ENCODE data around the gene TIMM9. TPM values are rescaled to one million over a fixed set of nuclear protein-coding genes. Genes with fewer than 3 reads are reported as not detected.

The TIMM9 gene
- polyA plus RNA-seq, 1 of the 3 experiments (the other 2 are of a cell fraction): 17.9 TPM

- no peaks in the 10 kb centered on the region for H4K20me1 ChIP-seq (ENCODE audit: insufficient read depth)
- WGBS (ENCODE audit: low lambda C conversion rate): 88% methylated on average over 2 of the region's 2 CpGs
- no peaks in the 10 kb centered on the region for H3K9me3 ChIP-seq
Observed at GRCh38 chr14:58390830-58391229, 36.5 kb downstream of the TIMM9 start.

GRCh38 chr14:58376791-58377190 lies 50.5 kb downstream of the TIMM9 start:
- no peak for DNase-seq
- POLR2A ChIA-PET: no interaction called here
- Histone ChIP-seq H3K9ac (no peak overlapping the region), H3K4me1 (ENCODE audit: control insufficient read depth in 1 of 2, insufficient read depth in 2 of 2, low read depth in 1 of 2, low read length in 1 of 2) (no peaks in the 10 kb centered on the region), H2AFZ (ENCODE audit: low read depth) (no peak overlapping the region), H3K27ac (ENCODE audit: low read depth in 2 of 2, low read length in 1 of 2) (no peak overlapping the region), H3K27me3 (ENCODE audit: insufficient read depth) (no peaks in the 10 kb centered on the region), H3K4me3 (ENCODE audit: low read depth in 2 of 2, low read length in 1 of 2) (no peak overlapping the region), H3K36me3 (replicated peaks in 1 of 2; ENCODE audit: control insufficient read depth in 1 of 2, insufficient read depth in 2 of 2, low read length in 1 of 2) (peaks cover 26 to 70% of the 10 kb centered on the region in 2 experiments), H4K20me1 (ENCODE audit: insufficient read depth) (no peaks in the 10 kb centered on the region), H3K79me2 (ENCODE audit: insufficient read depth) (no peaks in the 10 kb centered on the region), H3K9me3 (no peaks in the 10 kb centered on the region), H3K4me2 (no peak overlapping the region), H3F3A (replicated peaks; ENCODE audit: insufficient read depth) (no peaks in the 10 kb centered on the region), H3K9me2 (no peaks in the 10 kb centered on the region)
- CTCF ChIA-PET: interaction anchor here (0.9 kb wide), 1 partner anchor 14 kb away, joined by 3 read pairs; no protein-coding TSS in a partner anchor
- TF ChIP-seq MXI1 (IDR thresholded peaks at IDR 0.05; ENCODE audit: low read depth, low read length) (no peak), POLR2AphosphoS5 (IDR thresholded peaks at IDR 0.05; ENCODE audit: low read depth, low read length) (no peak), NRF1 (IDR thresholded peaks at IDR 0.05; ENCODE audit: low read depth, low read length) (no peak)
- TF ChIP-seq, protein P1, sequence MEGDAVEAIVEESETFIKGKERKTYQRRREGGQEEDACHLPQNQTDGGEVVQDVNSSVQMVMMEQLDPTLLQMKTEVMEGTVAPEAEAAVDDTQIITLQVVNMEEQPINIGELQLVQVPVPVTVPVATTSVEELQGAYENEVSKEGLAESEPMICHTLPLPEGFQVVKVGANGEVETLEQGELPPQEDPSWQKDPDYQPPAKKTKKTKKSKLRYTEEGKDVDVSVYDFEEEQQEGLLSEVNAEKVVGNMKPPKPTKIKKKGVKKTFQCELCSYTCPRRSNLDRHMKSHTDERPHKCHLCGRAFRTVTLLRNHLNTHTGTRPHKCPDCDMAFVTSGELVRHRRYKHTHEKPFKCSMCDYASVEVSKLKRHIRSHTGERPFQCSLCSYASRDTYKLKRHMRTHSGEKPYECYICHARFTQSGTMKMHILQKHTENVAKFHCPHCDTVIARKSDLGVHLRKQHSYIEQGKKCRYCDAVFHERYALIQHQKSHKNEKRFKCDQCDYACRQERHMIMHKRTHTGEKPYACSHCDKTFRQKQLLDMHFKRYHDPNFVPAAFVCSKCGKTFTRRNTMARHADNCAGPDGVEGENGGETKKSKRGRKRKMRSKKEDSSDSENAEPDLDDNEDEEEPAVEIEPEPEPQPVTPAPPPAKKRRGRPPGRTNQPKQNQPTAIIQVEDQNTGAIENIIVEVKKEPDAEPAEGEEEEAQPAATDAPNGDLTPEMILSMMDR (IDR thresholded peaks at IDR 0.05): no peak
- TF ChIP-seq, protein P2, sequence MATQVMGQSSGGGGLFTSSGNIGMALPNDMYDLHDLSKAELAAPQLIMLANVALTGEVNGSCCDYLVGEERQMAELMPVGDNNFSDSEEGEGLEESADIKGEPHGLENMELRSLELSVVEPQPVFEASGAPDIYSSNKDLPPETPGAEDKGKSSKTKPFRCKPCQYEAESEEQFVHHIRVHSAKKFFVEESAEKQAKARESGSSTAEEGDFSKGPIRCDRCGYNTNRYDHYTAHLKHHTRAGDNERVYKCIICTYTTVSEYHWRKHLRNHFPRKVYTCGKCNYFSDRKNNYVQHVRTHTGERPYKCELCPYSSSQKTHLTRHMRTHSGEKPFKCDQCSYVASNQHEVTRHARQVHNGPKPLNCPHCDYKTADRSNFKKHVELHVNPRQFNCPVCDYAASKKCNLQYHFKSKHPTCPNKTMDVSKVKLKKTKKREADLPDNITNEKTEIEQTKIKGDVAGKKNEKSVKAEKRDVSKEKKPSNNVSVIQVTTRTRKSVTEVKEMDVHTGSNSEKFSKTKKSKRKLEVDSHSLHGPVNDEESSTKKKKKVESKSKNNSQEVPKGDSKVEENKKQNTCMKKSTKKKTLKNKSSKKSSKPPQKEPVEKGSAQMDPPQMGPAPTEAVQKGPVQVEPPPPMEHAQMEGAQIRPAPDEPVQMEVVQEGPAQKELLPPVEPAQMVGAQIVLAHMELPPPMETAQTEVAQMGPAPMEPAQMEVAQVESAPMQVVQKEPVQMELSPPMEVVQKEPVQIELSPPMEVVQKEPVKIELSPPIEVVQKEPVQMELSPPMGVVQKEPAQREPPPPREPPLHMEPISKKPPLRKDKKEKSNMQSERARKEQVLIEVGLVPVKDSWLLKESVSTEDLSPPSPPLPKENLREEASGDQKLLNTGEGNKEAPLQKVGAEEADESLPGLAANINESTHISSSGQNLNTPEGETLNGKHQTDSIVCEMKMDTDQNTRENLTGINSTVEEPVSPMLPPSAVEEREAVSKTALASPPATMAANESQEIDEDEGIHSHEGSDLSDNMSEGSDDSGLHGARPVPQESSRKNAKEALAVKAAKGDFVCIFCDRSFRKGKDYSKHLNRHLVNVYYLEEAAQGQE (IDR thresholded peaks at IDR 0.05; ENCODE audit: low read depth, low read length): no peak
- TF ChIP-seq, protein P3, sequence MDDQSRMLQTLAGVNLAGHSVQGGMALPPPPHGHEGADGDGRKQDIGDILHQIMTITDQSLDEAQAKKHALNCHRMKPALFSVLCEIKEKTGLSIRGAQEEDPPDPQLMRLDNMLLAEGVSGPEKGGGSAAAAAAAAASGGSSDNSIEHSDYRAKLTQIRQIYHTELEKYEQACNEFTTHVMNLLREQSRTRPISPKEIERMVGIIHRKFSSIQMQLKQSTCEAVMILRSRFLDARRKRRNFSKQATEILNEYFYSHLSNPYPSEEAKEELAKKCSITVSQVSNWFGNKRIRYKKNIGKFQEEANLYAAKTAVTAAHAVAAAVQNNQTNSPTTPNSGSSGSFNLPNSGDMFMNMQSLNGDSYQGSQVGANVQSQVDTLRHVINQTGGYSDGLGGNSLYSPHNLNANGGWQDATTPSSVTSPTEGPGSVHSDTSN (IDR thresholded peaks at IDR 0.05): no peak

More at GRCh38 chr14:58390830-58391229, 36.5 kb downstream of the TIMM9 start:
- POLR2A ChIA-PET: no interaction called here
- Histone ChIP-seq H3K79me2 (ENCODE audit: insufficient read depth) (no peaks in the 10 kb centered on the region), H3K36me3 (replicated peaks in 1 of 2; ENCODE audit: control insufficient read depth in 1 of 2, insufficient read depth in 2 of 2, low read length in 1 of 2) (no peaks in the 10 kb centered on the region), H3K9me2 (no peaks in the 10 kb centered on the region), H3K4me1 (ENCODE audit: control insufficient read depth in 1 of 2, insufficient read depth in 2 of 2, low read depth in 1 of 2, low read length in 1 of 2) (peaks cover 0 to 3% of the 10 kb centered on the region in 2 experiments; a peak in 1 of 4 replicates), H3K4me2 (no peak overlapping the region), H3K4me3 (ENCODE audit: low read depth in 2 of 2, low read length in 1 of 2) (no peak overlapping the region), H3K27ac (ENCODE audit: low read depth in 2 of 2, low read length in 1 of 2) (no peak overlapping the region), H2AFZ (ENCODE audit: low read depth) (no peak overlapping the region), H3F3A (replicated peaks; ENCODE audit: insufficient read depth) (peaks cover 3% of the 10 kb centered on the region), H3K27me3 (ENCODE audit: insufficient read depth) (no peaks in the 10 kb centered on the region), H3K9ac (no peak overlapping the region)
- no peak for DNase-seq
- CTCF ChIA-PET: interaction anchor here (1.0 kb wide), 1 partner anchor 22 kb away, joined by 3 read pairs; no protein-coding TSS in a partner anchor
- TF ChIP-seq ELF1 (IDR thresholded peaks at IDR 0.05): no peak
